ENCODE data around the gene EBLN2.

The EBLN2 gene

GRCh38 chr3:73069775-73070444 lies 8.5 kb downstream of the EBLN2 start:
- H3F3A ChIP-seq (ENCODE audit: low read depth): no peaks in the 10 kb centered on the region
- no peaks in the 10 kb centered on the region for H3K9me2 ChIP-seq (replicated peaks; ENCODE audit: low read depth, low read length)
- no peak overlapping the region for H3K4me3 ChIP-seq (ENCODE audit: low read length, poor library complexity, severe bottlenecking)

GRCh38 chr3:73070675-73071575 lies 9.5 kb downstream of the EBLN2 start:
- Histone ChIP-seq H3K9me2 (replicated peaks; ENCODE audit: low read depth, low read length) (no peaks in the 10 kb centered on the region), H3K36me3 (ENCODE audit: insufficient read depth, low read length) (peaks cover 25% of the 10 kb centered on the region; the same call in 1 of the 2 replicates), H3K4me1 (ENCODE audit: insufficient read depth, low read length, poor library complexity, severe bottlenecking) (peaks cover 3% of the 10 kb centered on the region), H3F3A (ENCODE audit: low read depth) (no peaks in the 10 kb centered on the region), H3K4me3 (ENCODE audit: low read length, poor library complexity, severe bottlenecking) (no peak overlapping the region), H3K9me3 (ENCODE audit: insufficient read depth, low read depth, low read length) (no peaks in the 10 kb centered on the region), H3K79me2 (ENCODE audit: insufficient read depth, low read length) (no peaks in the 10 kb centered on the region), H3K9ac (ENCODE audit: low read depth, low read length, poor library complexity, severe bottlenecking) (no peak overlapping the region), H2AFZ (ENCODE audit: low read length) (no peak overlapping the region), H3K4me2 (ENCODE audit: low read depth, low read length, poor library complexity, severe bottlenecking) (no peak overlapping the region), H4K20me1 (ENCODE audit: insufficient read depth, low read length, poor library complexity, severe bottlenecking) (no peaks in the 10 kb centered on the region), H3K27me3 (ENCODE audit: insufficient read depth, low read length, poor library complexity, severe bottlenecking) (no peaks in the 10 kb centered on the region)
- TF ChIP-seq EZH2phosphoT487 (IDR thresholded peaks at IDR 0.05; ENCODE audit: borderline replicate concordance): no peak
- TF ChIP-seq, protein P1, sequence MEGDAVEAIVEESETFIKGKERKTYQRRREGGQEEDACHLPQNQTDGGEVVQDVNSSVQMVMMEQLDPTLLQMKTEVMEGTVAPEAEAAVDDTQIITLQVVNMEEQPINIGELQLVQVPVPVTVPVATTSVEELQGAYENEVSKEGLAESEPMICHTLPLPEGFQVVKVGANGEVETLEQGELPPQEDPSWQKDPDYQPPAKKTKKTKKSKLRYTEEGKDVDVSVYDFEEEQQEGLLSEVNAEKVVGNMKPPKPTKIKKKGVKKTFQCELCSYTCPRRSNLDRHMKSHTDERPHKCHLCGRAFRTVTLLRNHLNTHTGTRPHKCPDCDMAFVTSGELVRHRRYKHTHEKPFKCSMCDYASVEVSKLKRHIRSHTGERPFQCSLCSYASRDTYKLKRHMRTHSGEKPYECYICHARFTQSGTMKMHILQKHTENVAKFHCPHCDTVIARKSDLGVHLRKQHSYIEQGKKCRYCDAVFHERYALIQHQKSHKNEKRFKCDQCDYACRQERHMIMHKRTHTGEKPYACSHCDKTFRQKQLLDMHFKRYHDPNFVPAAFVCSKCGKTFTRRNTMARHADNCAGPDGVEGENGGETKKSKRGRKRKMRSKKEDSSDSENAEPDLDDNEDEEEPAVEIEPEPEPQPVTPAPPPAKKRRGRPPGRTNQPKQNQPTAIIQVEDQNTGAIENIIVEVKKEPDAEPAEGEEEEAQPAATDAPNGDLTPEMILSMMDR (conservative IDR thresholded peaks at IDR 0.05; ENCODE audit: low read length): no peak

More at GRCh38 chr3:73069775-73070444, 8.5 kb downstream of the EBLN2 start:
- Histone ChIP-seq H4K20me1 (ENCODE audit: insufficient read depth, low read length, poor library complexity, severe bottlenecking) (no peaks in the 10 kb centered on the region), H3K4me1 (ENCODE audit: insufficient read depth, low read length, poor library complexity, severe bottlenecking) (peaks cover 3% of the 10 kb centered on the region), H3K27me3 (ENCODE audit: insufficient read depth, low read length, poor library complexity, severe bottlenecking) (no peaks in the 10 kb centered on the region), H2AFZ (ENCODE audit: low read length) (no peak overlapping the region), H3K9me3 (ENCODE audit: insufficient read depth, low read depth, low read length) (no peaks in the 10 kb centered on the region), H3K79me2 (ENCODE audit: insufficient read depth, low read length) (no peaks in the 10 kb centered on the region), H3K9ac (ENCODE audit: low read depth, low read length, poor library complexity, severe bottlenecking) (no peak overlapping the region), H3K36me3 (ENCODE audit: insufficient read depth, low read length) (peaks cover 35% of the 10 kb centered on the region; the same call in 1 of the 2 replicates), H3K4me2 (ENCODE audit: low read depth, low read length, poor library complexity, severe bottlenecking) (no peak overlapping the region)
- TF ChIP-seq, protein P1 (conservative IDR thresholded peaks at IDR 0.05; ENCODE audit: low read length): no peak
- TF ChIP-seq EZH2phosphoT487 (IDR thresholded peaks at IDR 0.05; ENCODE audit: borderline replicate concordance): no peak

DNA sequence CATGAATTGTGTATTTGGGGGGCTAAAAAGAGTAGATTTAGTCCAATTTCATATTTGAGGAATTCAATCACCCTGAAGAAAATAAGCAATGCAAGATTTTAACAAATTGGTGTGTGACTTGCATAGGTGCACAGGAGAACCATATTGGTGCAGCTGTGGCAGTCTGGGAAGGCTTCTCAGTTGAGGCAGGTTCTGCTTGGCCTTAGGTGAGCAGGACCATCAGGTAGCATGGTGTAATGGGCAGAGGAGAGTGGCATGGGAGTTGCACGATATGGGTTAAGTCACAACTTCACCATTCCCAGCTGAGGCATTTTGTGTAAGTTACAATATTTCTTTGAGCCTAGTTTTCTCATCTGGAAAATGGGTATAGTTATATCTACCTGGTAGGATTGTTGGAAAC lies 10.5 kb downstream of the EBLN2 start:
- Histone ChIP-seq H4K20me1 (ENCODE audit: insufficient read depth, low read length, poor library complexity, severe bottlenecking) (no peaks in the 10 kb centered on the region), H3K9me2 (replicated peaks; ENCODE audit: low read depth, low read length) (no peaks in the 10 kb centered on the region), H3K36me3 (ENCODE audit: insufficient read depth, low read length) (peaks cover 16% of the 10 kb centered on the region; the same call in 1 of the 2 replicates), H3K9me3 (ENCODE audit: insufficient read depth, low read depth, low read length) (no peaks in the 10 kb centered on the region), H3K4me1 (ENCODE audit: insufficient read depth, low read length, poor library complexity, severe bottlenecking) (peaks cover 3% of the 10 kb centered on the region), H3K27me3 (ENCODE audit: insufficient read depth, low read length, poor library complexity, severe bottlenecking) (no peaks in the 10 kb centered on the region), H3K9ac (ENCODE audit: low read depth, low read length, poor library complexity, severe bottlenecking) (no peak overlapping the region), H3K4me2 (ENCODE audit: low read depth, low read length, poor library complexity, severe bottlenecking) (no peak overlapping the region), H2AFZ (ENCODE audit: low read length) (no peak overlapping the region), H3K79me2 (ENCODE audit: insufficient read depth, low read length) (no peaks in the 10 kb centered on the region), H3K4me3 (ENCODE audit: low read length, poor library complexity, severe bottlenecking) (no peak overlapping the region), H3F3A (ENCODE audit: low read depth) (no peaks in the 10 kb centered on the region)
- TF ChIP-seq EZH2phosphoT487 (IDR thresholded peaks at IDR 0.05; ENCODE audit: borderline replicate concordance): no peak
- TF ChIP-seq, protein P1 (conservative IDR thresholded peaks at IDR 0.05; ENCODE audit: low read length): no peak

Measured in Loucy (cell line).